SJSA1 (cell line): ENCODE measurements around the gene HSPA2. TPM values are rescaled to one million over a fixed set of nuclear protein-coding genes. Genes with fewer than 3 reads are reported as not detected.

ENCODE experiments used
- DNase-seq, 2 experiments: peaks; one replicate each; pipeline ENCODE4 v3.0.0-alpha.2; 2015 to 2020; ENCODE audit warnings: low spot score in 2 of 2, low read depth in 1 of 2
- H3K27ac ChIP-seq: fragments of 250-450 bp; sonication (Bioruptor Pico); 2 replicates; pipeline ENCODE4 v1.5.1; 2020; ENCODE audit warnings: mild to moderate bottlenecking, moderate library complexity
- H3K27me3 ChIP-seq: fragments of 250-450 bp; sonication (Bioruptor Pico); replicated peaks from 2 replicates; pipeline ENCODE4 v1.5.1; 2020; ENCODE audit warnings: mild to moderate bottlenecking, moderate library complexity
- H3K36me3 ChIP-seq: fragments of 250-450 bp; sonication (Bioruptor Pico); 2 replicates; pipeline ENCODE4 v1.5.1; 2020; ENCODE audit warnings: mild to moderate bottlenecking
- H3K4me1 ChIP-seq: fragments of 250-450 bp; sonication (Bioruptor Pico); replicated peaks from 2 replicates; pipeline ENCODE4 v1.6.1; 2021; ENCODE audit warnings: mild to moderate bottlenecking
- H3K4me3 ChIP-seq: fragments of 250-450 bp; sonication (Bioruptor Pico); 2 replicates; pipeline ENCODE4 v1.5.1; 2020; ENCODE audit warnings: mild to moderate bottlenecking
- H3K9me3 ChIP-seq: fragments of 250-450 bp; sonication (Bioruptor Pico); replicated peaks from 2 replicates; pipeline ENCODE4 v1.5.1; 2020; ENCODE audit warnings: mild to moderate bottlenecking
- total RNA-seq: library from RNA; depleted of rRNA; stranded (reverse); fragments of >200 nt; shearing (Covaris generic); gene quantifications from 2 replicates; pipeline ENCODE4 v1.2.3, GENCODE V29; 2014

Gene HSPA2
- total RNA-seq, 1 experiment from 2014 or later = 15.0 TPM

DNA sequence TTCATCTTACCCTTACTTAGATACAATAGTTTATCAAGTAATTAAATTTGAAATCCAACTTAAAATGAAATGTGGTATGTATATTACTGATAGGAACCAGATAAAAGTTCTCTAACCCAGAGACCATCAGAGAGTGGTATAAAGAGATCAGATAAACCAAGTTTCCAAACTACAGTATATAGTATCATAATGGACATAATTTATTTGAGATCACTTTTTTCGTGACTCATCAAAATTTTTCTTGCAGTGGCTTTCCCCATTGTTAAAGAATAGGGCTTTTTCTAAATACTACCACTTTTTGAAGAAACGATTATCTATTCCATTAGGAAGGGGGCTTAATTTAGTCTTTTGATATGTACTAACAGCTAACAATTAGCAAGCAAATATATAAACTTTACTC, 15.2 kb upstream of the HSPA2 start:
- H3K4me3 ChIP-seq = no peak overlapping the region
- no peaks in the 10 kb centered on the region for H3K9me3 ChIP-seq
- no peaks in the 10 kb centered on the region for H3K27me3 ChIP-seq
- H3K36me3 ChIP-seq = peaks cover 63% of the 10 kb centered on the region
- no peak for DNase-seq
- H3K27ac ChIP-seq = no peak overlapping the region
- H3K4me1 ChIP-seq = no peaks in the 10 kb centered on the region

DNA sequence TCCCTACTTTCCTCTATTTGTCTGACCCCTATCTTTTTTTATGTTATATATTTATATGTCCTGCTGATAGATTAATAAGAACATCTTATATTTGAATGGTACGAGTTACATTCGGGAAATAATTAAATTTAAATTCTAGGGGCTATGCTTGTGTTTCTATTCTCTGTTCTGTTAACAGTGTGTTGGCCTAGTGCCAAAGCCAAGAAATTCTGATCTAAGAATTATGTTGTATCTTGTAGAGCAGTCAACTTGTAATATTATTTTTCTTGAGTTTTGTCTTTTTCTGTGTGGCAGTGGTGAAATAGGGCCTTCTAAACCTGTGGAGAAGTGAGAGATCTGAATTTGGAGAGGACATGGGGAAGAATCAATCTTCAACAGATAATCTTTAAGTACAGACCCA, 9.0 kb upstream of the HSPA2 start:
- Histone ChIP-seq H3K4me3 (no peak overlapping the region), H3K4me1 (peaks cover 4% of the 10 kb centered on the region), H3K9me3 (no peaks in the 10 kb centered on the region), H3K27ac (no peak overlapping the region), H3K36me3 (peaks cover 15% of the 10 kb centered on the region; the same call in 1 of the 2 replicates), H3K27me3 (no peaks in the 10 kb centered on the region)
- no peak for DNase-seq

DNA sequence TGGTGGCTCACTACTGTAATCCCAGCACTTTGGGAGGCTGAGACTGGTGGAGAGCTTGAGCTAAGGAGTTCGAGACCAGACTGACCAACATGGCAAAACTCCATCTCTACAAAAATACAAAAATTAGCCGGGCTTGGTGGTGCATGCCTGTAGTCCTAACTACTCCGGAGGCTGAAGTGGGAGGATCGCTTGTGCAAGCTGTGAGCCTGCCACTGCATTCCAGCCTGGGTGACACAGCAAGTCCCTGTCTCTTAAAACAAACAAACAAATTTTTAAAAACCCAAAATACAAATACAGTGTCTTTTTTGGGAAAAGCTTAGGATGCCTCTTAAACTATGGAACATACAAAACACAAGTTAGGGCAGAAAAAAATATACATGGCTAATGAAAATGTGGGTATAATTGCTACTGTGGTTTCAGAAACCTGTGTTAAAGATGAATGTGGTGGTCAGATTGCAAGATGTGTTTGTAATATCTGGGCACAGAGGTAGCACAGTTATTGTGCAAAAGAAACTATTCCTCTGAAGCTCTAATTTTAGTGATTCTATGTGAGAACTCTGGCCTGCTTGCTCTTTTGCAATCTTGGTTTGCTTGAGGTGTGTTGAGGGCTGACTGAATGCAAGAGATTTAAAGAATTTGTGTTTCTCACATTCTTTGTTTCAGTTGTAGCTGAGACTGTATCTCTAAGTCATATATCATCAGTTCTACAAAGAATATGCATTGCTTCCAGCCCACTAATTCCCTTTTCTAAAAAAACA, 3.9 kb upstream of the HSPA2 start:
- DNase-seq = peak; percentile 63 to 69
- Histone ChIP-seq H3K36me3 (no peaks in the 10 kb centered on the region), H3K4me1 (peaks cover 30% of the 10 kb centered on the region), H3K27ac (peak overlapping the region; percentile 12), H3K9me3 (peaks cover 10% of the 10 kb centered on the region), H3K27me3 (no peaks in the 10 kb centered on the region), H3K4me3 (no peak overlapping the region)

DNA sequence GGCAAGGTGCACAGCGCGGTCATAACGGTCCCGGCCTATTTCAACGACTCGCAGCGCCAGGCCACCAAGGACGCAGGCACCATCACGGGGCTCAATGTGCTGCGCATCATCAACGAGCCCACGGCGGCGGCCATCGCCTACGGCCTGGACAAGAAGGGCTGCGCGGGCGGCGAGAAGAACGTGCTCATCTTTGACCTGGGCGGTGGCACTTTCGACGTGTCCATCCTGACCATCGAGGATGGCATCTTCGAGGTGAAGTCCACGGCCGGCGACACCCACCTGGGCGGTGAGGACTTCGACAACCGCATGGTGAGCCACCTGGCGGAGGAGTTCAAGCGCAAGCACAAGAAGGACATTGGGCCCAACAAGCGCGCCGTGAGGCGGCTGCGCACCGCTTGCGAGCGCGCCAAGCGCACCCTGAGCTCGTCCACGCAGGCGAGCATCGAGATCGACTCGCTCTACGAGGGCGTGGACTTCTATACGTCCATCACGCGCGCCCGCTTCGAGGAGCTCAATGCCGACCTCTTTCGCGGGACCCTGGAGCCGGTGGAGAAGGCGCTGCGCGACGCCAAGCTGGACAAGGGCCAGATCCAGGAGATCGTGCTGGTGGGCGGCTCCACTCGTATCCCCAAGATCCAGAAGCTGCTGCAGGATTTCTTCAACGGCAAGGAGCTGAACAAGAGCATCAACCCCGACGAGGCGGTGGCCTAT, 875 bp downstream of the HSPA2 start:
- no peak for DNase-seq
- Histone ChIP-seq H3K36me3 (no peaks in the 10 kb centered on the region), H3K4me1 (peaks cover 27% of the 10 kb centered on the region), H3K27ac (no peak overlapping the region), H3K27me3 (no peaks in the 10 kb centered on the region), H3K4me3 (no peak overlapping the region), H3K9me3 (peaks cover 12% of the 10 kb centered on the region)

DNA sequence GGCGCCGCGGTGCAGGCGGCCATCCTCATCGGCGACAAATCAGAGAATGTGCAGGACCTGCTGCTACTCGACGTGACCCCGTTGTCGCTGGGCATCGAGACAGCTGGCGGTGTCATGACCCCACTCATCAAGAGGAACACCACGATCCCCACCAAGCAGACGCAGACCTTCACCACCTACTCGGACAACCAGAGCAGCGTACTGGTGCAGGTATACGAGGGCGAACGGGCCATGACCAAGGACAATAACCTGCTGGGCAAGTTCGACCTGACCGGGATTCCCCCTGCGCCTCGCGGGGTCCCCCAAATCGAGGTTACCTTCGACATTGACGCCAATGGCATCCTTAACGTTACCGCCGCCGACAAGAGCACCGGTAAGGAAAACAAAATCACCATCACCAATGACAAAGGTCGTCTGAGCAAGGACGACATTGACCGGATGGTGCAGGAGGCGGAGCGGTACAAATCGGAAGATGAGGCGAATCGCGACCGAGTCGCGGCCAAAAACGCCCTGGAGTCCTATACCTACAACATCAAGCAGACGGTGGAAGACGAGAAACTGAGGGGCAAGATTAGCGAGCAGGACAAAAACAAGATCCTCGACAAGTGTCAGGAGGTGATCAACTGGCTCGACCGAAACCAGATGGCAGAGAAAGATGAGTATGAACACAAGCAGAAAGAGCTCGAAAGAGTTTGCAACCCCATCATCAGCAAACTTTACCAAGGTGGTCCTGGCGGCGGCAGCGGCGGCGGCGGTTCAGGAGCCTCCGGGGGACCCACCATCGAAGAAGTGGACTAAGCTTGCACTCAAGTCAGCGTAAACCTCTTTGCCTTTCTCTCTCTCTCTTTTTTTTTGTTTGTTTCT, 1.7 kb downstream of the HSPA2 start:
- no peaks in the 10 kb centered on the region for H3K36me3 ChIP-seq
- no peaks in the 10 kb centered on the region for H3K27me3 ChIP-seq
- H3K27ac ChIP-seq = no peak overlapping the region
- no peak for DNase-seq
- H3K4me1 ChIP-seq = peaks cover 20% of the 10 kb centered on the region
- peaks cover 12% of the 10 kb centered on the region for H3K9me3 ChIP-seq
- H3K4me3 ChIP-seq = no peak overlapping the region

DNA sequence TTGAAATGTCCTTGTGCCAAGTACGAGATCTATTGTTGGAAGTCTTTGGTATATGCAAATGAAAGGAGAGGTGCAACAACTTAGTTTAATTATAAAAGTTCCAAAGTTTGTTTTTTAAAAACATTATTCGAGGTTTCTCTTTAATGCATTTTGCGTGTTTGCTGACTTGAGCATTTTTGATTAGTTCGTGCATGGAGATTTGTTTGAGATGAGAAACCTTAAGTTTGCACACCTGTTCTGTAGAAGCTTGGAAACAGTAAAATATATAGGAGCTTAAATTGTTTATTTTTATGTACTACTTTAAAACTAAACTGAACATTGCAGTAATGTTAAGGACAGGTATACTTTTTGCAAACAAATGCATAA, 2.3 kb downstream of the HSPA2 start:
- H3K27ac ChIP-seq = no peak overlapping the region
- H3K4me3 ChIP-seq = no peak overlapping the region
- no peak for DNase-seq
- H3K36me3 ChIP-seq = no peaks in the 10 kb centered on the region
- peaks cover 17% of the 10 kb centered on the region for H3K4me1 ChIP-seq
- peaks cover 12% of the 10 kb centered on the region for H3K9me3 ChIP-seq
- H3K27me3 ChIP-seq = no peaks in the 10 kb centered on the region

DNA sequence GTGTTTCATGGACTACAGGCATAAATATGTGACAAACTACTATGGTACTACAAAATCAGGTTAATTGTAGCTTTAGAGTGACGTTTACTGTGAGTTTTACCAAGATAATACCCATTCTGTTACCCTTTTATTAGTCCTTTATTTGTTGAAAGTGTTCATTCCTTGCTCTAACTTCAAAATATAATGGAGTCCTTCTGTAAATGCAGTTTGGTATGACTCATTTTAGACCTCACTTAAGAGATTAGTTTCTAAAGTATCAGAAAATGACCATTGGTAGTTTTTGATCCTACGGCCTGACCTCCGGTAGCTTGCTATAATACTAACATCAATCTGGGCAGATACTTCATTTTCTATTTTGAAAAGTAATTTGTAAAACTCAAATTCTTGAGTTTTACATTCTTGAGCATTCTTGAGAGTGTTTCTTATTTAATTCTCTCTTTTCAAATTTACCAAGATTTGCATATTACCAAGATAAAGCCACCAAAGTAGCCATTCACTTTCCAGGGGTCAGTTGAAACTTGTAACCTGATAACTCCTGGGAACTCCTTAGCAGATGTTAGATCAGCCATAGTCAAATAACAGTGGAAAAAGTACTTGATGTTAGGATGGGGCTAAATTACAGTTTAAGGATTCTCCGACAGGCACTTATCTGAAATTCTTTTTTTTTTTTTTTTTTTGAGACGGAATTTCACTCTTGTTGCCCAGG, 4.2 kb downstream of the HSPA2 start:
- Histone ChIP-seq H3K27me3 (no peaks in the 10 kb centered on the region), H3K27ac (no peak overlapping the region), H3K4me3 (no peak overlapping the region), H3K36me3 (no peaks in the 10 kb centered on the region), H3K9me3 (peaks cover 12% of the 10 kb centered on the region), H3K4me1 (peaks cover 7% of the 10 kb centered on the region)
- no peak for DNase-seq

DNA sequence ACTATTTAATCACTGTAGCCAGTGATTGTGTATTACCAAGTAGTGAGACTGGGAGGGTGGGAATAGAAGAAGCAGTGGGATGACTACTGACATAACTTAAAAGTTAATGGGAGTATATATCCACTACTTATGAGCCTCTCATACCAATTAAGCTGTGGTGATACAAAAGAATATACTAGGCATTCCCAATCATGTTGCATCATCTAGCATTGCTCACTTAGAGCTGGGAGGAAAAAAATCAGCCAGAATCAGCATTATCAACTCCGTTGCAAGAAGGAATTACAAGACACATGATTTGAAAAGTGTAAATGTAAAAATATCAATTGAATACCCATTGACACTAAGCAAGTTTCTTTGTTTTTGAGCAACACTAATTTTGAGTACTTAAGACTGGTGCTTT, 8.5 kb downstream of the HSPA2 start:
- Histone ChIP-seq H3K4me3 (no peak overlapping the region), H3K4me1 (no peaks in the 10 kb centered on the region; the same call in 1 of the 2 replicates), H3K27me3 (no peaks in the 10 kb centered on the region), H3K27ac (no peak overlapping the region), H3K36me3 (no peaks in the 10 kb centered on the region), H3K9me3 (no peaks in the 10 kb centered on the region)
- no peak for DNase-seq

DNA sequence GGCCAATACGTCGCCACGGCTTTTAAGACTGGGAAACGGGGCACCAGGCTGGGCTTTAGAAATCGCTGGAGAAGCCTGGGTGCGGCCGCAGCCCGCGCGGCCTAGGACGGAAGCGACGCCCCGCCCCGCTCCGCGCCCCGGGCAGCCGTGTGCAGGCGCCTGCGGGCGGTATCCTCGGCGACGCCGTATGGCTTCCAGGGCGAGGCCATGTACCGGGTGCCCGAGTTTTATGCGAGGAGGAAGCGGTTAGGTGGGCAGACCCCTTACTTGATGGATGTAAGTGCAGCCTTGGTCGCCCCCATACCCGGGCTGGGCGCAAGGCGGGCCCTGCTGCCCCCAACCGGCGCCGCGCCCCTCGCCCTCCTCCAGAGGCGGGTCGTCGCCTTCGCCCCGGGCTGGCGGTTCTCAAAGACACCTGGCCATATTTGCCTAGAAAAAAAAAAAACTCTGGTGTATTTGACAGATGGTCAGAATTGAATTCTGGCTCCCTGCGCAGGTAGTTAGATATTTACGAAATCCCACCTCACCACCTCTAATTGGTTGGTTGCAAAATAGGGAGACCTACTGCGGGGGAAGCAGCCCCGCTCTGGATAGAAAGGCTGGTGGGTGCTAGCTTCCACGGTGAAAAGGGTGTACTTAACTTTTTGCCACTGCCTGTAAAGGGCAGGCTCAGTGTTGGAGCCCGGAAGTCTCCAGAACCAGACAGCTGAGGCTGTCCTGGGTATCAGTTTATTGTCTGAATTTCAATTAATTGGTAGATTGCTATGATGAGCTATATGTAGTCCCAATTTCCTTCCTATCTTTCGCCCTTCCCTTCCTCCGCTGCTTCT, 9.5 kb downstream of the HSPA2 start, which contains the start of gene PPP1R36:
PPP1R36 (plus strand) TSS at position 171 of the 830 bp plus-strand sequence; CDS start at position 208, 37 bp downstream.
- Histone ChIP-seq H3K9me3 (no peaks in the 10 kb centered on the region), H3K4me3 (no peak within 1 kb of the TSS), H3K27ac (no peak within 1 kb of the TSS), H3K36me3 (no peaks in the 10 kb centered on the region), H3K4me1 (no peaks in the 10 kb centered on the region), H3K27me3 (no peaks in the 10 kb centered on the region)
- DNase-seq = no peak

DNA sequence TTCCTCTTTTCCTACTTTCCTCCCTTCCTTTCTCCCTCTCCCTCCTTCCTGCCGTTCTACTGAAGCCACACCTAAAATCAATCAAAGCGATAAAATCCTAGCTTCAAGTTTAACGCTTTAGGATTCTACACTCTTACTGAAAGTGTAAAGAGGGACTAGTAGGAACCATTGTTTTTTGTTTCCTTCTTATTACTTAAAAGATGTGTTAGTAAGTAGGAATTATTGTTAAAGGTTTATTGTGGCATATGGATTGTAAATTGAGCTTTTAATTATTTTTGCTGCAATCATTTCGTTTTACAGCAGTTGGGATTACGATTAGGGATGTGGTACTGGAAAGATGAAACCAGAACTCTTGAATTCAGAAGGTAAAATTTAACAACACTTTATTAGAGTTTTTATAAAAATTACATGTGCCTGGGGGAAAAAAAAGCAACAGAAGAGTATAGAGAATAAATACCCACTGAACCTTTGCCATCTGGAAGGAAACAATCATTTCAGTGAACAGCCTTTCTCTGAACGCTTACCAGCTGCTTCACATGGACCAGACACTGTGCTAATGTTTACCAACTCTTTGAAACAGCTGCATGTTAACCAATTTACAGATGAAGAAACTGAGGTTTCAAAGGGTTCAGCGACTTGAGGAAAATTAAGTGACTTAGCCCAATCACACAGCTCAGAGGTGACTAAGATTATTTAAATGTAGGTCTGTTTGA, 10.2 kb downstream of the HSPA2 start:
- Histone ChIP-seq H3K4me1 (no peaks in the 10 kb centered on the region), H3K9me3 (no peaks in the 10 kb centered on the region), H3K27me3 (no peaks in the 10 kb centered on the region), H3K36me3 (no peaks in the 10 kb centered on the region), H3K27ac (no peak overlapping the region), H3K4me3 (no peak overlapping the region)
- DNase-seq = no peak

DNA sequence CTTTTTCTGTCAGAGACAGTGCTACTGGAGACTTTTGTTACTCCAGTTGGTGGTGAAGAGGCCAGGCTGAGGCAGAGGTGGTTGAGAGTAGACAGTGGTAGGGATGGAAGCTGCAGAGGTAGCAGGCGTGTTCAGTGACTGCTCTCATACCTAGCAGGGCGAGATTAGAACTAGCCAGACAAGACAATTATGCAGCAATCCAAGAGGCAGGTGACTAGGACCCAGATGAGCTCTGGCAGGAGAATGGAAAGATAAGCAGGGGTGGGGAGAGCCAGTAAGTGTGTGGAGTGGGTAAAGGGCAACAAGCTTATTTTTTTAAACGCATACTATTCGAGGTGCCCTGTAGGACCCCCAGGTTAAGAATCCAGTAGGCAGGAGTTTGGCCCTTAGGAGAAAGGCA, 14.0 kb downstream of the HSPA2 start:
- Histone ChIP-seq H3K27me3 (no peaks in the 10 kb centered on the region), H3K36me3 (no peaks in the 10 kb centered on the region)

DNA sequence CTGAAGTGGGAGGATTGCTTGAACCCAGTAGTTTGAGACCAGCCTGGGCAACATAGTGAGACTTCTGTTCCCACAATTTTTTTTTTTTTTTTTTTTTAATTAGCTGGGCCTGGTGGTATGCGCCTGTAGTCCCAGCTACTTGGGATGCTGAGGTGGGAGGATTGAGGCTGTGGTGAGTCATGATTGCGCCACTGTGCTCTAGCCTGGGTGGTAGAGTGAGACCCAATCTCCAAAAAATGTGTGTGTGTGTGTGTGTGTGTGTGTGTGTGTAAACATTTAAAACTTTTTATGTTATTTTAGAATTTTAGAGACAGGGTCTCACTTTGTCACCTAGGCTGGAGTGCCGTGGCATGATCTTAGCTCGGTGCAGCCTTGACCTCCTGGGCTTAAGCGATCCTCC, 16.0 kb downstream of the HSPA2 start:
- peak; percentile 28 to 56 for DNase-seq
- Histone ChIP-seq H3K36me3 (no peaks in the 10 kb centered on the region), H3K27me3 (no peaks in the 10 kb centered on the region), H3K9me3 (no peaks in the 10 kb centered on the region), H3K4me1 (peaks cover 3% of the 10 kb centered on the region; the same call in 1 of the 2 replicates), H3K4me3 (no peak overlapping the region), H3K27ac (no peak overlapping the region)

More for the DNA sequence above, 14.0 kb downstream of the HSPA2 start:
- no peak for DNase-seq
- Histone ChIP-seq H3K4me1 (peaks cover 3% of the 10 kb centered on the region; the same call in 1 of the 2 replicates), H3K4me3 (no peak overlapping the region), H3K9me3 (no peaks in the 10 kb centered on the region), H3K27ac (no peak overlapping the region)
